Neuronal stem cell (in vitro differentiated cells): ENCODE results near the gene TBC1D22A.
"Not testable (repeated sequence)": the region's sequence is repeated elsewhere in the genome, so short reads cannot be mapped to it uniquely, and the experiment has no call there.

Experiments used
- DNase-seq: peaks from one replicate; pipeline ENCODE4 v3.0.0-alpha.2; 2013; ENCODE audit warnings: low spot score
- H2AFZ ChIP-seq: one replicate; pipeline ENCODE4 v1.6.1; 2013; ENCODE audit warnings: mild to moderate bottlenecking, low read length, inconsistent platforms
- H2AK5ac ChIP-seq: 2 replicates; pipeline ENCODE4 v1.6.1; 2013; ENCODE audit warnings: low read depth, mild to moderate bottlenecking, inconsistent platforms, low read length, moderate library complexity, mixed read lengths
- H2BK120ac ChIP-seq: 2 replicates; pipeline ENCODE4 v1.6.1; 2013; ENCODE audit warnings: low read depth, mild to moderate bottlenecking, inconsistent platforms, low read length, moderate library complexity, mixed read lengths
- H2BK12ac ChIP-seq: one replicate; pipeline ENCODE4 v1.6.1; 2013; ENCODE audit warnings: low read length, inconsistent platforms
- H2BK15ac ChIP-seq: 2 replicates; pipeline ENCODE4 v1.6.1; 2013; ENCODE audit warnings: mild to moderate bottlenecking, low read length, inconsistent platforms, mixed read lengths
- H2BK5ac ChIP-seq: one replicate; pipeline ENCODE4 v1.6.1; 2013; ENCODE audit warnings: inconsistent platforms, mild to moderate bottlenecking, low read length, moderate library complexity
- H3K14ac ChIP-seq: one replicate; pipeline ENCODE4 v1.6.1; 2013; ENCODE audit warnings: low read length, inconsistent platforms
- H3K18ac ChIP-seq: 2 replicates; pipeline ENCODE4 v1.6.1; 2013; ENCODE audit warnings: low read length, inconsistent platforms
- H3K23ac ChIP-seq: 2 replicates; pipeline ENCODE4 v1.6.1; 2013; ENCODE audit warnings: low read depth, mild to moderate bottlenecking, mixed read lengths, low read length, inconsistent platforms; ENCODE audit not compliant: poor library complexity
- H3K27ac ChIP-seq: replicated peaks from 3 replicates; pipeline ENCODE4 v1.5.1; 2013; ENCODE audit warnings: low read length, inconsistent platforms
- H3K27me3 ChIP-seq, 3 experiments: 2 replicates each; pipeline ENCODE4 v1.6.1; 2013; ENCODE audit warnings: low read length in 3 of 3, mild to moderate bottlenecking in 2 of 3, inconsistent platforms in 1 of 3, low read depth in 1 of 3, mixed read lengths in 1 of 3, moderate library complexity in 1 of 3; ENCODE audit not compliant: control insufficient read depth in 3 of 3, insufficient read depth in 3 of 3
- H3K36me3 ChIP-seq, 2 donors: replicated peaks in 1 of 2; 2 replicates each; pipeline ENCODE4 v1.6.1; 2013; ENCODE audit warnings: low read length in 2 of 2; ENCODE audit not compliant: control insufficient read depth in 2 of 2, insufficient read depth in 2 of 2
- H3K4ac ChIP-seq: 2 replicates; pipeline ENCODE4 v1.6.1; 2013; ENCODE audit warnings: inconsistent platforms, mild to moderate bottlenecking, low read length, moderate library complexity
- H3K4me1 ChIP-seq, 2 donors: 1 replicate in 1 of 2; 2 replicates in 1 of 2; pipeline ENCODE4 v1.6.1; 2013; ENCODE audit warnings: low read length in 2 of 2, low read depth in 1 of 2; ENCODE audit not compliant: control insufficient read depth in 2 of 2, insufficient read depth in 1 of 2
- H3K4me2 ChIP-seq: one replicate; pipeline ENCODE4 v1.6.1; 2013; ENCODE audit warnings: mild to moderate bottlenecking, low read length, inconsistent platforms; ENCODE audit not compliant: insufficient read depth, poor library complexity, severe bottlenecking
- H3K4me3 ChIP-seq, 2 donors: 2 replicates each; pipeline ENCODE4 v1.5.1; 2013; ENCODE audit warnings: low read length in 2 of 2, mild to moderate bottlenecking in 2 of 2, inconsistent platforms in 1 of 2, moderate library complexity in 1 of 2
- H3K79me1 ChIP-seq: one replicate; pipeline ENCODE4 v1.6.1; 2013; ENCODE audit warnings: low read depth, mild to moderate bottlenecking, inconsistent platforms, low read length, moderate library complexity
- H3K9ac ChIP-seq: one replicate; pipeline ENCODE4 v1.6.1; 2013; ENCODE audit warnings: mild to moderate bottlenecking, low read depth, low read length, inconsistent platforms; ENCODE audit not compliant: poor library complexity
- H3K9me3 ChIP-seq, 2 donors: replicated peaks in 1 of 2; 2 replicates each; pipeline versions ENCODE3 to v1.6.1; 2013; ENCODE audit warnings: low read length in 2 of 2, mild to moderate bottlenecking in 2 of 2, inconsistent platforms in 1 of 2, low read depth in 1 of 2, mixed read lengths in 1 of 2, moderate library complexity in 1 of 2; ENCODE audit not compliant: control insufficient read depth in 2 of 2, insufficient read depth in 1 of 2
- H4K8ac ChIP-seq: one replicate; pipeline ENCODE4 v1.6.1; 2013; ENCODE audit warnings: low read depth, mild to moderate bottlenecking, inconsistent platforms, low read length, moderate library complexity
- H4K91ac ChIP-seq: one replicate; pipeline ENCODE4 v1.6.1; 2013; ENCODE audit warnings: low read length, low read depth, mild to moderate bottlenecking, inconsistent platforms; ENCODE audit not compliant: poor library complexity
- WGBS, 2 donors: extraction: QIAGEN DNeasy Blood & Tissue Kit; methylation state at CpG; one replicate each; pipeline ENCODE4 v1.1.7; 2013; ENCODE audit warnings: missing lambda C conversion rate in 2 of 2, mixed read lengths in 1 of 2; ENCODE audit not compliant: insufficient read length in 2 of 2, insufficient replicate concordance in 1 of 2; ENCODE audit errors: extremely low coverage in 2 of 2; 5-methylcytosine and 5-hydroxymethylcytosine counted together

TBC1D22A gene

GRCh38 chr22:46779651-46780050, 17.2 kb downstream of the TBC1D22A start:
- H3K36me3 ChIP-seq: no peaks in the 10 kb centered on the region
- no CpG with 5 or more reads among the region's 9 CpGs for WGBS, 2 donors
- DNase-seq: no peak

GRCh38 chr22:46780453-46780852, 18.0 kb downstream of the TBC1D22A start:
- no peak overlapping the region for H2BK12ac ChIP-seq
- DNase-seq: no peak
- H3K36me3 ChIP-seq: no peaks in the 10 kb centered on the region
- H2BK5ac ChIP-seq: no peak overlapping the region
- H3K4ac ChIP-seq: no peak overlapping the region
- no peak overlapping the region for H3K18ac ChIP-seq
- H3K4me3 ChIP-seq: no peak overlapping the region
- WGBS, 2 donors: no CpG with 5 or more reads among the region's 9 CpGs
- no peak overlapping the region for H2BK15ac ChIP-seq
- no peak overlapping the region for H2AK5ac ChIP-seq
- H3K9ac ChIP-seq: no peak overlapping the region
- no peak overlapping the region for H2AFZ ChIP-seq
- no peaks in the 10 kb centered on the region for H3K9me3 ChIP-seq
- no peak overlapping the region for H4K91ac ChIP-seq
- H3K4me2 ChIP-seq: no peak overlapping the region
- no peak overlapping the region for H3K14ac ChIP-seq
- H3K27me3 ChIP-seq: no peaks in the 10 kb centered on the region
- H3K4me1 ChIP-seq: no peaks in the 10 kb centered on the region
- H2BK120ac ChIP-seq: no peak overlapping the region
- no peak overlapping the region for H3K27ac ChIP-seq
- no peak overlapping the region for H4K8ac ChIP-seq
- peaks cover 10% of the 10 kb centered on the region for H3K79me1 ChIP-seq
- no peak overlapping the region for H3K23ac ChIP-seq

More at GRCh38 chr22:46779651-46780050, 17.2 kb downstream of the TBC1D22A start:
- Histone ChIP-seq H3K27me3 (no peaks in the 10 kb centered on the region), H3K9me3 (no peaks in the 10 kb centered on the region), H3K9ac (no peak overlapping the region), H2BK120ac (no peak overlapping the region), H2BK12ac (no peak overlapping the region), H3K27ac (no peak overlapping the region), H3K23ac (no peak overlapping the region), H3K4me3 (no peak overlapping the region), H2AK5ac (no peak overlapping the region), H3K4me2 (no peak overlapping the region), H4K8ac (no peak overlapping the region), H3K79me1 (peaks cover 14% of the 10 kb centered on the region), H3K14ac (no peak overlapping the region), H4K91ac (no peak overlapping the region), H3K4ac (no peak overlapping the region), H2AFZ (no peak overlapping the region), H3K18ac (no peak overlapping the region), H2BK15ac (no peak overlapping the region), H2BK5ac (no peak overlapping the region), H3K4me1 (no peaks in the 10 kb centered on the region)

- H3K79me1 ChIP-seq: peaks cover 4% of the 10 kb centered on the region
- H3K27ac ChIP-seq: no peak overlapping the region
- no peak overlapping the region for H3K18ac ChIP-seq
- H3K23ac ChIP-seq: no peak overlapping the region
- no peak overlapping the region for H2BK15ac ChIP-seq
- no peak overlapping the region for H2BK12ac ChIP-seq
- no peak for DNase-seq
- no peak overlapping the region for H2BK120ac ChIP-seq
- no peaks in the 10 kb centered on the region for H3K36me3 ChIP-seq
- no peak overlapping the region for H2AFZ ChIP-seq
- H3K14ac ChIP-seq: no peak overlapping the region
- no peak overlapping the region for H3K4ac ChIP-seq
- H3K4me2 ChIP-seq: no peak overlapping the region
- H3K9ac ChIP-seq: no peak overlapping the region
- no peak overlapping the region for H4K91ac ChIP-seq
- no peak overlapping the region for H4K8ac ChIP-seq
- WGBS, 2 donors: no CpG with 5 or more reads among the region's 9 CpGs
- no peaks in the 10 kb centered on the region for H3K4me1 ChIP-seq
- no peak overlapping the region for H2BK5ac ChIP-seq
- no peak overlapping the region for H2AK5ac ChIP-seq
- peaks cover 0 to 7% of the 10 kb centered on the region in 2 donors for H3K9me3 ChIP-seq
- H3K27me3 ChIP-seq: no peaks in the 10 kb centered on the region
- no peak overlapping the region for H3K4me3 ChIP-seq
Measured at GRCh38 chr22:46781291-46781690, 18.8 kb downstream of the TBC1D22A start.

GRCh38 chr22:46782200-46782599, 19.8 kb downstream of the TBC1D22A start:
- H4K91ac ChIP-seq, H2AK5ac ChIP-seq, H3K27me3 ChIP-seq, H2AFZ ChIP-seq, H3K4me2 ChIP-seq, H3K4me1 ChIP-seq, DNase-seq, H3K79me1 ChIP-seq, H3K9ac ChIP-seq, H3K14ac ChIP-seq, H2BK12ac ChIP-seq, H3K4me3 ChIP-seq, H3K18ac ChIP-seq, H2BK5ac ChIP-seq, H3K36me3 ChIP-seq, H3K4ac ChIP-seq, H2BK120ac ChIP-seq, H3K9me3 ChIP-seq, H4K8ac ChIP-seq, H3K27ac ChIP-seq, H3K23ac ChIP-seq, H2BK15ac ChIP-seq: not testable (repeated sequence)
- WGBS, 2 donors: no CpG with 5 or more reads among the region's 10 CpGs
